Activated CD8-positive, alpha-beta memory T cell treated with anti-CD3 and anti-CD28 coated beads for 48 hours (primary cell): Measurements from ENCODE around the gene NHLH2.

Experiments
- DNase-seq, 3 experiments: peaks; one replicate each; pipeline ENCODE4 v3.0.0-alpha.2; 2020; ENCODE audit warnings: low read depth in 2 of 3, low spot score in 2 of 3

The NHLH2 gene

GRCh38 chr1:115840605-115841460, at the start of gene NHLH2:
NHLH2 (minus strand) TSS chr1:115841126; CDS start chr1:115838372, 2,754 bp downstream.
- no peak for DNase-seq

GRCh38 chr1:115890580-115890979, 49.7 kb upstream of the NHLH2 start:
- no peak for DNase-seq

- no peak for DNase-seq
Observed at GRCh38 chr1:115888976-115889375, 48.0 kb upstream of the NHLH2 start.

- no peak for DNase-seq
Observed at GRCh38 chr1:115882913-115883902, 42.3 kb upstream of the NHLH2 start.

GRCh38 chr1:115880981-115881672, 40.2 kb upstream of the NHLH2 start:
- no peak for DNase-seq

GRCh38 chr1:115879977-115880376, 39.1 kb upstream of the NHLH2 start:
- no peak for DNase-seq

- DNase-seq: no peak
Observed at GRCh38 chr1:115877511-115877910, 36.6 kb upstream of the NHLH2 start.

GRCh38 chr1:115874904-115875303, 34.0 kb upstream of the NHLH2 start:
- no peak for DNase-seq

GRCh38 chr1:115874497-115874896, 33.6 kb upstream of the NHLH2 start:
- DNase-seq: no peak

GRCh38 chr1:115873184-115873583, 32.3 kb upstream of the NHLH2 start:
- DNase-seq: no peak

GRCh38 chr1:115869064-115869463, 28.1 kb upstream of the NHLH2 start:
- no peak for DNase-seq

GRCh38 chr1:115867216-115867615, 26.3 kb upstream of the NHLH2 start:
- no peak for DNase-seq

- no peak for DNase-seq
Observed at GRCh38 chr1:115865704-115866380, 24.9 kb upstream of the NHLH2 start.

- DNase-seq: no peak
Observed at GRCh38 chr1:115862403-115862802, 21.5 kb upstream of the NHLH2 start.

- no peak for DNase-seq
Observed at GRCh38 chr1:115854005-115854404, 13.1 kb upstream of the NHLH2 start.

GRCh38 chr1:115850937-115851336, 10.0 kb upstream of the NHLH2 start:
- no peak for DNase-seq

- no peak for DNase-seq
Observed at GRCh38 chr1:115847787-115848186, 6.9 kb upstream of the NHLH2 start.

- no peak for DNase-seq
Observed at GRCh38 chr1:115842948-115843347, 2.0 kb upstream of the NHLH2 start.

- no peak for DNase-seq
Observed at GRCh38 chr1:115839679-115840237, 1.2 kb downstream of the NHLH2 start.

GRCh38 chr1:115839029-115839678, 1.8 kb downstream of the NHLH2 start:
- DNase-seq: no peak
